ENCODE measurements around the gene SPATA19.
"Not testable (repeated sequence)": the region's sequence is repeated elsewhere in the genome, so short reads cannot be mapped to it uniquely, and the experiment has no call there.

Gene SPATA19

DNA sequence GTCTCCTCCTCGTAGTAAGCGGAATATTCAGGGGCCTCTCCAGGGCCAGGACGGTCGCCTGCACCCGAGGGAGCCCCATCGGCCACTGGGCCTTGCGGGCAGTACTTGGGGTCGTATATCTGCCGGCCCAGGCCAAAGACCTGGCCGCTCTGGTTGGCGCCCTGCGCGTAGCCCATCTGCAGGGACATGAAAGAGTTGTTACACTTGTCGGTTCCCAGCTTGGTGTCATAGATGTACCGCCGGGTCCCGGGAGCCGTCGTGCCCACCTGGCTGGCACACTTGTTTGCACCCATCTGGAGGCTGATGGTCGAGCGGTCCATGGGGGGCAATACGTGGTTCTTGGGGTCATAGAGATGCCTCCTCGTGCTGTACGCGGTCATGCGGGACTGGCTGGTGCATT lies 19.4 kb upstream of the SPATA19 start:
- Histone ChIP-seq H3K4me1 (ENCODE audit: control insufficient read depth, insufficient read depth, low read length) (no peaks in the 10 kb centered on the region), H3K9me3 (replicated peaks; ENCODE audit: low read length) (no peaks in the 10 kb centered on the region), H3K4me2 (ENCODE audit: low read length) (no peak overlapping the region), H3K4me3 (ENCODE audit: low read length) (no peak overlapping the region), H3K9ac (ENCODE audit: low read depth, low read length) (no peak overlapping the region), H3K36me3 (ENCODE audit: insufficient read depth, low read length) (no peaks in the 10 kb centered on the region), H3K27me3 (ENCODE audit: control insufficient read depth, insufficient read depth, low read length) (no peaks in the 10 kb centered on the region)

GRCh38 chr11:133860151-133860550 lies 14.8 kb upstream of the SPATA19 start:
- Histone ChIP-seq H3K9ac (ENCODE audit: low read depth, low read length) (no peak overlapping the region), H3K4me1 (ENCODE audit: control insufficient read depth, insufficient read depth, low read length) (no peaks in the 10 kb centered on the region), H3K9me3 (replicated peaks; ENCODE audit: low read length) (no peaks in the 10 kb centered on the region), H3K4me2 (ENCODE audit: low read length) (no peak overlapping the region), H3K36me3 (ENCODE audit: insufficient read depth, low read length) (no peaks in the 10 kb centered on the region), H3K27me3 (ENCODE audit: control insufficient read depth, insufficient read depth, low read length) (no peaks in the 10 kb centered on the region), H3K4me3 (ENCODE audit: low read length) (no peak overlapping the region)

GRCh38 chr11:133854330-133854960 lies 9.1 kb upstream of the SPATA19 start:
- not testable (repeated sequence) for H3K9ac ChIP-seq (ENCODE audit: low read depth, low read length)

DNA sequence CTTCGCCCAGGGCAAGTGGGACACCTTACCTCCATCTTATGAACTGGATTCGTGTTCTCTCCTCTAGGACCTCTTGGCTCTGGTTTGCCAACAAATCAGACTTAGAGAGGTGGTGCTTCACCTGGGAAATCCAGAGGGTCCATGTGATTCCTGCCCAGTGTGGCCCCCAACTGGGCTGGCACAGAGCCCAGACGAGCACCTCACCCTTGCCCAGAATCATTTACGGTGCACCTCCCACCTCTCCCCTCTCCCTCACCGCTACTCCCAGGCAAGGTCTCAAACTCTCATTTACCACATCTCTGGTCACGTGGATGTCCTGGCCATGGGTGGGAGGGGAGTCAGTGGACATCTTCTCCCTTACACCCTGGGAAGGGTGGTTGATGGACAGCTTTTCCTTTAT lies 1.1 kb downstream of the SPATA19 start:
- H3K4me2 ChIP-seq (ENCODE audit: low read length) = no peak overlapping the region
- H3K36me3 ChIP-seq (ENCODE audit: insufficient read depth, low read length) = no peaks in the 10 kb centered on the region
- peaks cover 4% of the 10 kb centered on the region for H3K9me3 ChIP-seq (replicated peaks; ENCODE audit: low read length)
- H3K4me1 ChIP-seq (ENCODE audit: control insufficient read depth, insufficient read depth, low read length) = no peaks in the 10 kb centered on the region
- H3K9ac ChIP-seq (ENCODE audit: low read depth, low read length) = no peak overlapping the region
- H3K27me3 ChIP-seq (ENCODE audit: control insufficient read depth, insufficient read depth, low read length) = no peaks in the 10 kb centered on the region
- H3K4me3 ChIP-seq (ENCODE audit: low read length) = no peak overlapping the region

More at GRCh38 chr11:133854330-133854960, 9.1 kb upstream of the SPATA19 start:
- not testable (repeated sequence) for H3K4me1 ChIP-seq (ENCODE audit: control insufficient read depth, insufficient read depth, low read length); H3K4me3 ChIP-seq (ENCODE audit: low read length); H3K4me2 ChIP-seq (ENCODE audit: low read length); H3K27me3 ChIP-seq (ENCODE audit: control insufficient read depth, insufficient read depth, low read length); H3K36me3 ChIP-seq (ENCODE audit: insufficient read depth, low read length); H3K9me3 ChIP-seq (replicated peaks; ENCODE audit: low read length)

DNA sequence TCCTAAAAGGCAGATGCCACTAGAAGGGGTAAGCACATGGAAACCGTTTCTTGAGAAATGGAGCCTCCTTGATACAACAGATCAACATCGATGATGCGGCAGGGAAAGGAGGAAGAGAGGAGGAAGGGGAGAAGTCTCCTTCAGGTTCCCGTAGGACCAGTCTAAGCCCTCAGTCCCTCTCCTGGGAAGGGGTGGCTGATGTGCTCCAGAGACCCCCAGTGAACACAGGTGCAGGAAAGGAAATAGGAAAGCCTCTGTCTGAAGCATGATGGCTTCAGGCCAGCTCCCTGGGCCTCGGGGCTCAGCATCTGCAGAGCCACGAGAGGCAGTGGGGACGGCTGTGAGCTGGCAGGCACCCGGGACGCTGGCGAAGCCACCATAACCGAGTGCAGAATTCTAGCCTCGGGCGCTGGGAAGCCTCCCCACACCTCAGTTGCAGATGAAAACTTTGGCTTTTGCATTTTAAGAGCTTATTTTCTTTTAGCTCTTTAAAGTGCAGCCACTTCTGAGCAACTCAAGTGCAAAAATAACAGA lies 1.8 kb downstream of the SPATA19 start:
- Histone ChIP-seq H3K9me3 (replicated peaks; ENCODE audit: low read length) (peaks cover 4% of the 10 kb centered on the region), H3K9ac (ENCODE audit: low read depth, low read length) (no peak overlapping the region), H3K36me3 (ENCODE audit: insufficient read depth, low read length) (no peaks in the 10 kb centered on the region), H3K27me3 (ENCODE audit: control insufficient read depth, insufficient read depth, low read length) (no peaks in the 10 kb centered on the region), H3K4me3 (ENCODE audit: low read length) (no peak overlapping the region), H3K4me2 (ENCODE audit: low read length) (no peak overlapping the region), H3K4me1 (ENCODE audit: control insufficient read depth, insufficient read depth, low read length) (no peaks in the 10 kb centered on the region)

DNA sequence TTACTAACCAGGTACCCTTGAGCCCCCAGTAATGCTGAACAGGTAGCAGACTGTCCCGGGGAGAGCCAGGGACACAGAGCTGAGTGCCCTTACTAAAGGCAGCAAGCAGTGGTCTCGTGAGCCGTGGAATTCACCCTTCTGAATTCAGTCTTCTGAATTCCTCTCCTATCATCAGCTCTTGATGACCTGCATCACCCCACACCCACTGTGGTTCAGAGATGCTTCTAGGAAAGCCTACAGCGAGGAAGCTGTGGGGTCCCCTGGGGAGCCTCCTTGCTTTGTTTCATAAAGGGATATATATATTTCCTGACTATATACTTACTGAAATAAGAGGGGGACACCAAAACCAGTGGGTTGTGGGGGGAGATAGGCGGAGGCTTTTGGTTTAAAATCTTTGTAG lies 2.6 kb downstream of the SPATA19 start:
- peaks cover 6% of the 10 kb centered on the region for H3K9me3 ChIP-seq (replicated peaks; ENCODE audit: low read length)
- H3K4me3 ChIP-seq (ENCODE audit: low read length) = no peak overlapping the region
- no peaks in the 10 kb centered on the region for H3K27me3 ChIP-seq (ENCODE audit: control insufficient read depth, insufficient read depth, low read length)
- H3K4me1 ChIP-seq (ENCODE audit: control insufficient read depth, insufficient read depth, low read length) = no peaks in the 10 kb centered on the region
- H3K4me2 ChIP-seq (ENCODE audit: low read length) = no peak overlapping the region
- no peaks in the 10 kb centered on the region for H3K36me3 ChIP-seq (ENCODE audit: insufficient read depth, low read length)
- H3K9ac ChIP-seq (ENCODE audit: low read depth, low read length) = no peak overlapping the region

GRCh38 chr11:133842053-133842452 lies 3.3 kb downstream of the SPATA19 start:
- Histone ChIP-seq H3K27me3 (ENCODE audit: control insufficient read depth, insufficient read depth, low read length) (no peaks in the 10 kb centered on the region), H3K36me3 (ENCODE audit: insufficient read depth, low read length) (no peaks in the 10 kb centered on the region), H3K4me1 (ENCODE audit: control insufficient read depth, insufficient read depth, low read length) (no peaks in the 10 kb centered on the region), H3K9ac (ENCODE audit: low read depth, low read length) (no peak overlapping the region), H3K4me2 (ENCODE audit: low read length) (no peak overlapping the region), H3K9me3 (replicated peaks; ENCODE audit: low read length) (peaks cover 6% of the 10 kb centered on the region), H3K4me3 (ENCODE audit: low read length) (no peak overlapping the region)

- H3K9me3 ChIP-seq (replicated peaks; ENCODE audit: low read length) = peaks cover 6% of the 10 kb centered on the region
Observed at GRCh38 chr11:133841279-133842043, 3.9 kb downstream of the SPATA19 start.

DNA sequence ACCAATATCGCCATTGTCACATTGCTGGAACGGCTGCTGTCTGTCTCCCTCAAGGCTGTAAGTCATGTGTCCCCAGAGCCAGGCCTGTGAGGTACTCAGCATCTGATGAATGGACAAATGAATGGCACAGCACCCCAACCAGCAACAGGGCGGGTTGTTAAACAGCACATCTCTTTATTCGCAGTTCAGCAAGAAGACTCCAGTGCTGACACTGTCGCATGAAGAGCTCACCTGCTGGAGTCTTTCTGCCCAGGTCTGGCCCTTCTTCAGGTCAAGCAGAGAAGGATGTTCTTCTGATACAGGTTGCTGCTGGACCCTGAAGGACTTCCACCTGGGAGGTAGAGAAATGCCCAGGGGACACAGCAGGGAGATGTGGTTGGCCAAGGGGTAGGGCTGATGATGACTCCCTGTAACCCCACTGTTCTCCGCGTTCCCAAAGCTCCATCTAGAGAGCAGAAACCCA lies 4.8 kb downstream of the SPATA19 start:
- Histone ChIP-seq H3K9ac (ENCODE audit: low read depth, low read length) (no peak overlapping the region), H3K9me3 (replicated peaks; ENCODE audit: low read length) (peaks cover 6% of the 10 kb centered on the region), H3K4me2 (ENCODE audit: low read length) (no peak overlapping the region), H3K4me3 (ENCODE audit: low read length) (no peak overlapping the region), H3K36me3 (ENCODE audit: insufficient read depth, low read length) (no peaks in the 10 kb centered on the region), H3K27me3 (ENCODE audit: control insufficient read depth, insufficient read depth, low read length) (no peaks in the 10 kb centered on the region), H3K4me1 (ENCODE audit: control insufficient read depth, insufficient read depth, low read length) (no peaks in the 10 kb centered on the region)

More at GRCh38 chr11:133841279-133842043, 3.9 kb downstream of the SPATA19 start:
- Histone ChIP-seq H3K4me1 (ENCODE audit: control insufficient read depth, insufficient read depth, low read length) (no peaks in the 10 kb centered on the region), H3K27me3 (ENCODE audit: control insufficient read depth, insufficient read depth, low read length) (no peaks in the 10 kb centered on the region), H3K4me2 (ENCODE audit: low read length) (no peak overlapping the region), H3K9ac (ENCODE audit: low read depth, low read length) (no peak overlapping the region), H3K4me3 (ENCODE audit: low read length) (no peak overlapping the region), H3K36me3 (ENCODE audit: insufficient read depth, low read length) (no peaks in the 10 kb centered on the region)

DNA sequence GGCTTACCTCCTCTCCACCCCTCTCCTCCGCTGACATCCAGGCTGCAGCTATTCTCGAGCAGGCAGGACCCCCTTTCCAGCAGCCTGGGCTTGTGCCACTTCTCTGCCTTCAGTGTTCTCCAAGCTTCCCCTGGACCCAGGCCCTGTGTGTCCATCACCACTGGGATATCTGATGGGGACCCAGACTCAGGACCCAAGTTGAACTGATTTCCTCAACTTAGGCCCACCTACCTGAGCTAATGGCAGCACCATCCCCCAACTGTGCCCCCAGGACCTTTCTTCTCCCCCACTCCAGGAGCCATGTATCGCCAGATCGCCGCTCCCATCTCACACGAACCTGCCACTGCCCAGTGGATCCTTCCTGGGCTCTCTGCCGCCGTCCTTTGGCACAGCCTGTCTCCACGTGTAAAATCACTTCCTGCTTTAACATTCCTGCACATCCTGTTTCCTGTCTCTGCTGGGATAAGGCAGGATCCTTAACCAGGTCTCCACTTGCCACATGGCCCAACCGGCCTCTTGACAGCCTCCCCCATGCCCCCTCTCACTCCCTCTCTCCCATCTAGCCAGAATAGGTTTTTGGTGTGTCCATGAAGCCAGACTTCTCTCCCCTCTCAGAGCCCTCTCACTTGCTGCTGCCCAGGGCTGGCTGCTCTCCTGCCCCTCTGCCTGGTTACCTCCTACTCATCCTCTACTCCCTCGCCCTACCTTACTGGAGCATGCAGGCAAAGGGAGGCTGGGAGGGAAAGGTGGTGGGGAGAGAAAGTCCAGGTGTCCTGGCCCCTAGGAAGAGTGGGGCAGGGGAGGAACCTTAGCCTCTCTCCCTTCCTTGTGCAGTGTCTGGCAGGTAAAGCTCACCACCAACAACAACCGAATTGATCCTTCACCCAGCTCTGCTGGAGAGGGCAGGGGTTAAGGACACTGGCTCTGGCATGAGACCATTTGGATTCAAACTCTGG lies 9.4 kb downstream of the SPATA19 start:
- Histone ChIP-seq H3K4me1 (ENCODE audit: control insufficient read depth, insufficient read depth, low read length) (no peaks in the 10 kb centered on the region), H3K9ac (ENCODE audit: low read depth, low read length) (no peak overlapping the region), H3K4me3 (ENCODE audit: low read length) (no peak overlapping the region), H3K36me3 (ENCODE audit: insufficient read depth, low read length) (no peaks in the 10 kb centered on the region), H3K27me3 (ENCODE audit: control insufficient read depth, insufficient read depth, low read length) (no peaks in the 10 kb centered on the region), H3K9me3 (replicated peaks; ENCODE audit: low read length) (peaks cover 6% of the 10 kb centered on the region), H3K4me2 (ENCODE audit: low read length) (no peak overlapping the region)

Measured in skeletal muscle satellite cell (primary cell).